ENCODE data around the gene RGS8. TPM values are rescaled to one million over a fixed set of nuclear protein-coding genes. Genes with fewer than 3 reads are reported as not detected.

RGS8 gene
- total and polyA plus RNA-seq, 2 of the 4 experiments (the other 2 are of a cell fraction), result not detected

DNA sequence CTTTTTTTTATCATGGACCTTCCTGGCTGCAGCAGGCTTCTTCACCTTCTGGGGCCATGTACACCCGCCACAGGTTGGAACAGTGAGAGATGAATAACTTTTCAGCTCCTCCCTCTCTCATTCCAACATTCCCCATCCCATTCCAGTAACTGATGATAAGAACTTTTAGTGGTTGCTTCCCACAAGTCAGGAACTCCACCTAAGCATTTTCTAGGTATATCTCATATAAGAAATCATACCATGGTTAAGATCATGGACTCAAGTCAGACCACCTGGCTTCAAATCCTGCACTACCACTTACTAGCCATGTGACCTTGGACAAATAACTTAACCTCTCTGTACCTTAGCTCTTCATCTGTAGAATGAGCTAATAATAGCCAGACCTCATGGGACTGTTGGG is 42.5 kb upstream of the RGS8 start:
- Histone ChIP-seq H2BK120ac (ENCODE audit: low read depth, low read length) (no peak overlapping the region), H3K4me1 (ENCODE audit: control insufficient read depth, insufficient read depth, low read length) (peaks cover 6% of the 10 kb centered on the region; the same call in 1 of the 2 replicates), H3K27me3 (ENCODE audit: control insufficient read depth, insufficient read depth, low read length) (no peaks in the 10 kb centered on the region; the same call in 1 of the 2 replicates), H3K9ac (ENCODE audit: low read depth, low read length) (no peak overlapping the region), H2BK15ac (ENCODE audit: low read depth, low read length) (no peak overlapping the region), H2AK9ac (replicated peaks; ENCODE audit: low read depth, low read length, poor library complexity) (no peak overlapping the region), H4K20me1 (ENCODE audit: insufficient read depth, low read length) (no peaks in the 10 kb centered on the region), H4K8ac (ENCODE audit: low read depth in 2 of 2, low read length in 2 of 2) (no peak overlapping the region), H2AK5ac (ENCODE audit: low read depth, low read length) (no peak overlapping the region), H3K36me3 (ENCODE audit: control insufficient read depth, insufficient read depth, low read length) (no peaks in the 10 kb centered on the region), H3K4me2 (ENCODE audit: low read depth, low read length) (no peak overlapping the region), H3K4me3 (ENCODE audit: insufficient read depth, low read depth, low read length) (no peak overlapping the region), H2AFZ (replicated peaks; ENCODE audit: low read length, poor library complexity) (no peak overlapping the region), H3K23ac (ENCODE audit: low read depth, low read length) (no peak overlapping the region), H3K27ac (ENCODE audit: insufficient read depth, low read length) (no peak overlapping the region), H3K9me1 (ENCODE audit: insufficient read depth, low read length) (no peaks in the 10 kb centered on the region; the same call in 1 of the 2 replicates), H3K79me1 (ENCODE audit: low read depth in 1 of 2, low read length in 2 of 2) (no peaks in the 10 kb centered on the region), H2BK20ac (ENCODE audit: low read depth, low read length) (no peak overlapping the region), H3K14ac (replicated peaks; ENCODE audit: low read depth, low read length) (no peak overlapping the region), H3K4ac (ENCODE audit: low read depth, low read length) (no peak overlapping the region), H3K56ac (ENCODE audit: extremely low read depth, insufficient read depth, low read length) (no peak overlapping the region), H4K5ac (ENCODE audit: low read depth, low read length) (no peak overlapping the region), H3K18ac (ENCODE audit: low read depth, low read length) (no peak overlapping the region), H4K91ac (ENCODE audit: insufficient read depth, low read depth, low read length) (no peak overlapping the region), H2BK5ac (ENCODE audit: low read depth, low read length, poor library complexity, severe bottlenecking) (no peak overlapping the region), H3K9me3 (ENCODE audit: control insufficient read depth, insufficient read depth, low read length) (no peaks in the 10 kb centered on the region)
- dilution Hi-C loops (cut with HindIII; ENCODE audit: low sequenced_read_pairs, unreplicated experiment) (no loop called here), in situ Hi-C loops (cut with MboI; ENCODE audit: low sequenced_read_pairs) (no loop called here), intact Hi-C loops (cut with micrococcal nuclease) (no loop called here)
- no peak for DNase-seq
- CTCF ChIA-PET, result no interaction called here
- POLR2A ChIA-PET (ENCODE audit: unreplicated experiment), result no interaction called here
- ATAC-seq (ENCODE audit: low read depth), result no peak
- no TSS peak for BruUV-seq (replicated peaks)
- TF ChIP-seq FOS (IDR thresholded peaks at IDR 0.05; ENCODE audit: low read depth, low read length) (no peak), RAD21 (IDR thresholded peaks at IDR 0.05; ENCODE audit: low read length) (no peak), CHD1 (IDR thresholded peaks at IDR 0.05; ENCODE audit: low read depth, low read length) (no peak), NFE2L2 (IDR thresholded peaks at IDR 0.05; ENCODE audit: low read depth, low read length) (no peak), RCOR1 (IDR thresholded peaks at IDR 0.05; ENCODE audit: insufficient replicate concordance, low read length) (no peak), MAFK (IDR thresholded peaks at IDR 0.05; ENCODE audit: low read depth, low read length) (no peak), CEBPB (IDR thresholded peaks at IDR 0.05; ENCODE audit: low read depth, low read length) (no peak), MXI1 (IDR thresholded peaks at IDR 0.05; ENCODE audit: borderline replicate concordance, low read depth, low read length) (no peak), POLR2A (IDR thresholded peaks at IDR 0.05; ENCODE audit: low read depth, low read length) (no peak), MAZ (IDR thresholded peaks at IDR 0.05; ENCODE audit: borderline replicate concordance, low read depth, low read length) (no peak), SMC3 (IDR thresholded peaks at IDR 0.05; ENCODE audit: low read depth, low read length) (no peak)
- TF ChIP-seq, protein P1, sequence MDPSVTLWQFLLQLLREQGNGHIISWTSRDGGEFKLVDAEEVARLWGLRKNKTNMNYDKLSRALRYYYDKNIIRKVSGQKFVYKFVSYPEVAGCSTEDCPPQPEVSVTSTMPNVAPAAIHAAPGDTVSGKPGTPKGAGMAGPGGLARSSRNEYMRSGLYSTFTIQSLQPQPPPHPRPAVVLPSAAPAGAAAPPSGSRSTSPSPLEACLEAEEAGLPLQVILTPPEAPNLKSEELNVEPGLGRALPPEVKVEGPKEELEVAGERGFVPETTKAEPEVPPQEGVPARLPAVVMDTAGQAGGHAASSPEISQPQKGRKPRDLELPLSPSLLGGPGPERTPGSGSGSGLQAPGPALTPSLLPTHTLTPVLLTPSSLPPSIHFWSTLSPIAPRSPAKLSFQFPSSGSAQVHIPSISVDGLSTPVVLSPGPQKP (IDR thresholded peaks at IDR 0.05; ENCODE audit: borderline replicate concordance, low read depth, low read length), result no peak
- TF ChIP-seq, protein P2, sequence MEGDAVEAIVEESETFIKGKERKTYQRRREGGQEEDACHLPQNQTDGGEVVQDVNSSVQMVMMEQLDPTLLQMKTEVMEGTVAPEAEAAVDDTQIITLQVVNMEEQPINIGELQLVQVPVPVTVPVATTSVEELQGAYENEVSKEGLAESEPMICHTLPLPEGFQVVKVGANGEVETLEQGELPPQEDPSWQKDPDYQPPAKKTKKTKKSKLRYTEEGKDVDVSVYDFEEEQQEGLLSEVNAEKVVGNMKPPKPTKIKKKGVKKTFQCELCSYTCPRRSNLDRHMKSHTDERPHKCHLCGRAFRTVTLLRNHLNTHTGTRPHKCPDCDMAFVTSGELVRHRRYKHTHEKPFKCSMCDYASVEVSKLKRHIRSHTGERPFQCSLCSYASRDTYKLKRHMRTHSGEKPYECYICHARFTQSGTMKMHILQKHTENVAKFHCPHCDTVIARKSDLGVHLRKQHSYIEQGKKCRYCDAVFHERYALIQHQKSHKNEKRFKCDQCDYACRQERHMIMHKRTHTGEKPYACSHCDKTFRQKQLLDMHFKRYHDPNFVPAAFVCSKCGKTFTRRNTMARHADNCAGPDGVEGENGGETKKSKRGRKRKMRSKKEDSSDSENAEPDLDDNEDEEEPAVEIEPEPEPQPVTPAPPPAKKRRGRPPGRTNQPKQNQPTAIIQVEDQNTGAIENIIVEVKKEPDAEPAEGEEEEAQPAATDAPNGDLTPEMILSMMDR (conservative IDR thresholded peaks at IDR 0.05; ENCODE audit: low read depth, low read length), result no peak
- TF ChIP-seq, protein P3, sequence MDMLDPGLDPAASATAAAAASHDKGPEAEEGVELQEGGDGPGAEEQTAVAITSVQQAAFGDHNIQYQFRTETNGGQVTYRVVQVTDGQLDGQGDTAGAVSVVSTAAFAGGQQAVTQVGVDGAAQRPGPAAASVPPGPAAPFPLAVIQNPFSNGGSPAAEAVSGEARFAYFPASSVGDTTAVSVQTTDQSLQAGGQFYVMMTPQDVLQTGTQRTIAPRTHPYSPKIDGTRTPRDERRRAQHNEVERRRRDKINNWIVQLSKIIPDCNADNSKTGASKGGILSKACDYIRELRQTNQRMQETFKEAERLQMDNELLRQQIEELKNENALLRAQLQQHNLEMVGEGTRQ (IDR thresholded peaks at IDR 0.05; ENCODE audit: low read depth, low read length), result no peak
- no CpG with 5 or more reads among the region's 1 CpG for WGBS, 2 experiments (ENCODE audit: extremely low coverage in 2 of 2, insufficient read length in 1 of 2)

Data from IMR-90 (cell line).